Thoracic aorta (tissue), 2 donors: Measurements from ENCODE around the gene PDGFD. TPM values are rescaled to one million over a fixed set of nuclear protein-coding genes. Genes with fewer than 3 reads are reported as not detected.

Experiments
- ATAC-seq: fragments of 150-250 bp; one replicate; pipeline ENCODE4 v1.8.0; 2017; ENCODE audit warnings: low read depth; ENCODE audit not compliant: insufficient number of reproducible peaks, low FRiP score
- DNase-seq: peaks from one replicate; pipeline ENCODE4 v3.0.0-alpha.2; 2020; ENCODE audit warnings: low spot score
- H3K27ac ChIP-seq, 2 donors: fragments of 200-600 bp; sonication (generic); 1 replicate in 1 of 2; 2 replicates in 1 of 2; pipeline ENCODE4 v1.5.1; 2016; ENCODE audit warnings: mild to moderate bottlenecking in 2 of 2, moderate library complexity in 2 of 2
- H3K27me3 ChIP-seq: fragments of 200-600 bp; sonication (generic); replicated peaks from 2 replicates; pipeline ENCODE4 v1.6.0; 2016; ENCODE audit warnings: mild to moderate bottlenecking; ENCODE audit not compliant: insufficient read depth
- H3K36me3 ChIP-seq: fragments of 200-600 bp; sonication (generic); one replicate; pipeline ENCODE4 v1.5.1; 2016
- H3K4me1 ChIP-seq, 2 donors: fragments of 200-600 bp; sonication (generic); 1 replicate in 1 of 2; 2 replicates in 1 of 2; pipeline versions ENCODE4 v1.5.1 to v1.6.0; 2016; ENCODE audit warnings: low read depth in 2 of 2, mild to moderate bottlenecking in 1 of 2; ENCODE audit not compliant: control insufficient read depth in 1 of 2
- H3K4me3 ChIP-seq: fragments of 200-600 bp; sonication (generic); 2 replicates; pipeline ENCODE4 v1.5.1; 2016; ENCODE audit warnings: mild to moderate bottlenecking
- H3K9me3 ChIP-seq: fragments of 200-600 bp; sonication (generic); 2 replicates; pipeline ENCODE4 v1.5.1; 2016
- total RNA-seq, 2 donors: library from RNA; depleted of rRNA; stranded (reverse); fragments of >200 nt; gene quantifications; one replicate each; pipeline versions ENCODE4 v1.1.0 to v1.2.3, GENCODE V29; 2016
- TF ChIP-seq, protein P1 (sequence below): fragments of 200-600 bp; sonication (generic); IDR thresholded peaks from one replicate; pipeline ENCODE4 v1.5.1; 2019; ENCODE audit warnings: antibody characterized with exemption

The PDGFD gene
- total RNA-seq, 2 donors from 2014 or later: 135 to 152 TPM

DNA sequence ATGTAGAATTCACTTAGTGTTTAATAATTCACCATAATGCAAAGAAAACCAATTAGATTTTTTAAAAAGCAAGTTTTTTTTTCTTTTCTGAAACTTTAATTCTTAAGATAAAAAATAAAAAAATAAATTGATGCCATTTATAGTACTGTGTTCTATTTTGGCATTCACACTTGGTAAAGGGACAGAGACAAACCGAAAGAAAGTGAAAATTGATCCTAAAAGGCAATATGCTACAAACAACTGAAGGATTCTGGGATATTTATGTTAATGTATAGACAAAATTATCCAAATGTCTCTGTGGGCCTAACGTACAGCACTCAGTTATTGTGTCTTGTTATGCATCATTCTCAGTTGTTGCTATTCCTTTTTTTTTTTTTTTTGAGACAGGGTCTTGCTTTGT is 169.4 kb downstream of the PDGFD start:
- H3K27ac ChIP-seq: no peak overlapping the region
- DNase-seq (no peak), ATAC-seq (no peak)
- H3K27me3 ChIP-seq: no peaks in the 10 kb centered on the region
- TF ChIP-seq, protein P1, sequence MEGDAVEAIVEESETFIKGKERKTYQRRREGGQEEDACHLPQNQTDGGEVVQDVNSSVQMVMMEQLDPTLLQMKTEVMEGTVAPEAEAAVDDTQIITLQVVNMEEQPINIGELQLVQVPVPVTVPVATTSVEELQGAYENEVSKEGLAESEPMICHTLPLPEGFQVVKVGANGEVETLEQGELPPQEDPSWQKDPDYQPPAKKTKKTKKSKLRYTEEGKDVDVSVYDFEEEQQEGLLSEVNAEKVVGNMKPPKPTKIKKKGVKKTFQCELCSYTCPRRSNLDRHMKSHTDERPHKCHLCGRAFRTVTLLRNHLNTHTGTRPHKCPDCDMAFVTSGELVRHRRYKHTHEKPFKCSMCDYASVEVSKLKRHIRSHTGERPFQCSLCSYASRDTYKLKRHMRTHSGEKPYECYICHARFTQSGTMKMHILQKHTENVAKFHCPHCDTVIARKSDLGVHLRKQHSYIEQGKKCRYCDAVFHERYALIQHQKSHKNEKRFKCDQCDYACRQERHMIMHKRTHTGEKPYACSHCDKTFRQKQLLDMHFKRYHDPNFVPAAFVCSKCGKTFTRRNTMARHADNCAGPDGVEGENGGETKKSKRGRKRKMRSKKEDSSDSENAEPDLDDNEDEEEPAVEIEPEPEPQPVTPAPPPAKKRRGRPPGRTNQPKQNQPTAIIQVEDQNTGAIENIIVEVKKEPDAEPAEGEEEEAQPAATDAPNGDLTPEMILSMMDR: no peak
- no peaks in the 10 kb centered on the region for H3K36me3 ChIP-seq
- H3K4me3 ChIP-seq: no peak overlapping the region
- peaks cover 7 to 17% of the 10 kb centered on the region in 2 donors for H3K4me1 ChIP-seq
- H3K9me3 ChIP-seq: no peaks in the 10 kb centered on the region

DNA sequence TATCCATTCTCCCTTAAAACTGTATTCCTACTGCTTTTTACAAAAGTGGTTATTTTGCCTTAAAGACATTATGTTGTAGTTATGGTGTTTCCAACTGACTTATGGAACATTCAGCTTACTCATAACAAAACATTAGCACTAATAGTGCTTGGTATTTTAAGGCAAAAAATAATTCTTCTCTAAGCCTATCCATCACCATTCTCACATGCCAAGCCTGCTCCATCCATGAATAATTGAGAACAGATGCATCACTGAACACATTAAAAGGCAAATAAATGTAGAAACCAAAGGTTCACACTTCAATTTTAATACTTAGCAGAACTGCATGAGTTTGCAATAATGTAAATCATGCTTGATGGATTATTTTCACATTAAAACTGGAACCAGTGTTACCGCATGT is 169.9 kb downstream of the PDGFD start:
- DNase-seq (no peak), ATAC-seq (no peak)
- TF ChIP-seq, protein P1: no peak
- H3K4me1 ChIP-seq: peaks cover 7 to 17% of the 10 kb centered on the region in 2 donors
- no peaks in the 10 kb centered on the region for H3K36me3 ChIP-seq
- H3K27ac ChIP-seq: no peak overlapping the region
- H3K9me3 ChIP-seq: no peaks in the 10 kb centered on the region
- H3K27me3 ChIP-seq: no peaks in the 10 kb centered on the region
- no peak overlapping the region for H3K4me3 ChIP-seq

DNA sequence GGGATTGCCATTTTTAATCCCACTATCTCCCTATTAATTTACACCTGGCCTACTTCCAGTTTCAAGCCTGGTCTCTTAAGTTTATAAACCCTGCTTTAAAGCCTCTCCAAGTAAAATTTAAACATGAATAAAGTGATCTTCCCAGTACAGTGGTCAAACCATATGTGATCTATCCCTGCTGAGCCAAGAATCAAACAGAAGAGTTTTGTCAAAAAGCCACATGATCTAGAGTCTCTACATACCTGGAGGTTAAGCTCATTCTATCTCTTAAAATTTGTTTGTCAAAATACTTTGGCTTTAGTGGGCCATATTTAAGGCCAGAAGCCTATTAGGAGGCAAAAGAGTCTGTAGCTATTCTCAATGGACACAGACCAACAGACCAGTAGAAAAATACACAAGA is 170.4 kb downstream of the PDGFD start:
- ATAC-seq: no peak
- H3K4me1 ChIP-seq: peaks cover 7 to 17% of the 10 kb centered on the region in 2 donors
- no peak for DNase-seq
- no peaks in the 10 kb centered on the region for H3K27me3 ChIP-seq
- H3K9me3 ChIP-seq: no peaks in the 10 kb centered on the region
- no peaks in the 10 kb centered on the region for H3K36me3 ChIP-seq
- H3K27ac ChIP-seq: no peak overlapping the region
- TF ChIP-seq, protein P1: no peak
- H3K4me3 ChIP-seq: no peak overlapping the region

DNA sequence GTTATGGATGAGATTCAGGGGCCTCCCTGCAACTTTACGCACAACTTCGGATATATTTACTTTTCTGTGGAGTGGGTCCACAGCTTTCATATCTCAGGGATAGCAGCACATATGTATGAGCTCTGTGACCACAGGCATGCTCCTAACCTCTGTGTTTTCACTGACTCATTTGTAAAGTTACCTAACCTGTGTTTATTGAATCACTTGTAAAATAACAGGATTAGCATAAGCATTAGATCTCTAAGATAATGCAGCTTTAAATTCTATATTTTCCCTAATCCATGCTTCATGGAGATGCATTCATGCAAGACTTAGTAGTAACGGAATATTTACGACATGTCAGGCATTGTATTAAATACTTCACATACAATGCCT is 175.4 kb downstream of the PDGFD start:
- no peaks in the 10 kb centered on the region for H3K27me3 ChIP-seq
- H3K4me1 ChIP-seq: peaks cover 0 to 3% of the 10 kb centered on the region in 2 donors
- TF ChIP-seq, protein P1: no peak
- no peak overlapping the region for H3K4me3 ChIP-seq
- DNase-seq (no peak), ATAC-seq (no peak)
- H3K36me3 ChIP-seq: no peaks in the 10 kb centered on the region
- no peaks in the 10 kb centered on the region for H3K9me3 ChIP-seq
- H3K27ac ChIP-seq: no peak overlapping the region

DNA sequence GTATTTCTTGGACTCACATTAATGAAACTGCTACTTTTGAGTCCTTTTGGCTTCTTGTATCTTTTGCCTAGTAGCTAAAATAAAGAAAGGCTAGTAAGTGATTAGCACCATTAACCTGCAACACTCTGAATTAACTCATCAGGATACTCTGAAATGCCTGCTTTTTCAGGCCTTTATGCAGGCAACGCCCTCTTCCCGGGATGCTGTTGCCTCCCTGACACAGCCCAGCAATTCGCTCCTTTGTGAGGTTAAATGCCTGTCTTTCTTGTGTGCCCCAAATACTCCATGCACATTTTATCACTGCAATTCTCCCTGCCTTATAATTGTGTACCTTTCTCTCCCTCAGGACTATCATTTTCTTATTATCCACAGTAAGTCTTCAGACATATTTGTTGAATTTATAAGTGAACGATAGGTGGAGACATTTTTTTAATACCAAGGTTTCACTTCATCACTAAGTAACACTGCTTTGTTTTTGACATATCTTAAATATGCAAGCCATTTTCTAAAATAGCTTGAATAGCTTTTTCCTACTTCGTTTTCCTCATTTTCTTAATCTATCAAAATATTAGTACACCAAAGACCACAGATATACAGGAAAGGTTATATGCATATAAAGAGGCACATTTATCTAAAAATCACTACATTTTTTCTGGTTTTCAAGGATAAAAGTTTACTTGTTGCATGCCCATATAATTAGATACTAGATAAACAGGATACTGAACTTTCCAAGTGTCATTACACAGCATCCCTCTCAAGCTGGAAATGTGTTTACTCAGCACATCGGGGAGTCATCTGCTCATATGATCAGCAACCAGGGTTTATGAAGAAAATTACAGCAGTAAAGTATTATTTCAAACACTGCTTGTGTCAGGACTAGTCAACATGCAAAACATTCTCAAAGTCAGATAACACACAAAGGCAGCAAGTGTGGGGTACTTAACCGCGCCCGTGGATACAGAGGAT is 176.0 kb downstream of the PDGFD start:
- H3K4me3 ChIP-seq: no peak overlapping the region
- H3K9me3 ChIP-seq: no peaks in the 10 kb centered on the region
- no peak overlapping the region for H3K27ac ChIP-seq
- TF ChIP-seq, protein P1: no peak
- ATAC-seq (no peak), DNase-seq (no peak)
- H3K36me3 ChIP-seq: no peaks in the 10 kb centered on the region
- no peaks in the 10 kb centered on the region for H3K4me1 ChIP-seq
- H3K27me3 ChIP-seq: no peaks in the 10 kb centered on the region
